DMS114 treated with DMSO at 0.1 percent for 48 hours (cell line): ENCODE data around the gene CNDP2.
"Not testable (repeated sequence)": the region's sequence is repeated elsewhere in the genome, so short reads cannot be mapped to it uniquely, and the experiment has no call there.

Experiments
- DNase-seq: peaks from one replicate; lab custom pipeline; 2025; ENCODE audit not compliant: unreplicated experiment; lab: John Stamatoyannopoulos, UW

CNDP2 gene

GRCh38 chr18:74565164-74565563 is 69.0 kb downstream of the CNDP2 start:
- DNase-seq, result not testable (repeated sequence)

DNA sequence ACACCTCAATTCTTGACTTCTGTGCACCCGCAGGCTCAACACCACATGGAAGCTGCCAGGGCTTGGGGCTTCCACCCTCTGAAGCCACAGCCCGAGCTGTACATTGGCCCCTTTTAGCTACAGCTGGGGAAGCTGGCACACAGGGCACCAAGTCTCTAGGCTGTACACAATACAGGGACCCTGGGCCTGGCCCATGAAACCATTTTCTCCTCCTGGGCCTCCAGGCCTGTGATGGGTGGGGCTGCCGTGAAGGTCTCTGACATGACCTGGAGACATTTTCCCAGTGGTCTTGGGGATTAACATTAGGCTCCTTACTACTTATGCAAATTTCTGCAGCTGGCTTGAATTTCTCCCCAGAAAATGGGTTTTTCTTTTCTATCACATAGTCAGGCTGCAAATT is 69.8 kb downstream of the CNDP2 start:
- DNase-seq, result not testable (repeated sequence)

DNA sequence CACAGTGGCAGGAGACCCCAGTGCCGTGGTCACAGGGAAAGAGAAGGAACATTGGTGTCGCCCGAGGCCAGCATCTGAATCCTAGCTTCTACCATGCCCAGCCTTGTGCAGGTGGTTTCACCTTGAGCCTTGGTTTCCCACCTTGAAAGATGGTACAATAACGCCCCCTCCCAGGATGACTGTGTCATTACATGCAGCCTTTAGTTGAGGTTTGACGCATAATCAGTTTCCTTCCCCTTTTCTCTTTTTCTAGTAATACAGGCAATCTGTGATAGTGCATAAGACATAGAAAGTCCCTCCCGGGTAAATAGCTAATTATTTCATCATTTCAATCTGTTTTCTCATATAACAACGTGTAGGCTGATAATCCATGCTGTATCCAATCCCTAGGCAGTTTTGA is 71.7 kb downstream of the CNDP2 start:
- DNase-seq, result no peak

DNA sequence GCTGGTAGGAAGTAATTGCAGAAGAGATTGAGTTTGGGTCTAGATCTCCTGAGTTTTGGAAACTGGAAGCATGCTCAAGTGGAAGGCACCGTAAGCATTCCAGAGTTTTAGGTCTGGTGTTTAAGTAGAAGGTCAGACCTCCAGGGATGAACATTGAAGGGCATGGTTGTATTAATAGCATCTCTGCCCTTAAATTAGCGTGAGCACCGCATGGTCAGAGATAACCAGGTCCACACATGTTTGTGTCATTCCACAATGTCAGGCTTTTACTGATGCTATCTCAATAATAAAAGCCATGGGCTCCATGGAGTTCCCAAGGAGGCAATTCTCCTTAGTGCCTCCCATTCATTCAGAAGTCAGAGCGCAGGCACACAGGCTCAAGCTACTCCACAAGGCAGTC is 73.2 kb downstream of the CNDP2 start:
- DNase-seq, result no peak

DNA sequence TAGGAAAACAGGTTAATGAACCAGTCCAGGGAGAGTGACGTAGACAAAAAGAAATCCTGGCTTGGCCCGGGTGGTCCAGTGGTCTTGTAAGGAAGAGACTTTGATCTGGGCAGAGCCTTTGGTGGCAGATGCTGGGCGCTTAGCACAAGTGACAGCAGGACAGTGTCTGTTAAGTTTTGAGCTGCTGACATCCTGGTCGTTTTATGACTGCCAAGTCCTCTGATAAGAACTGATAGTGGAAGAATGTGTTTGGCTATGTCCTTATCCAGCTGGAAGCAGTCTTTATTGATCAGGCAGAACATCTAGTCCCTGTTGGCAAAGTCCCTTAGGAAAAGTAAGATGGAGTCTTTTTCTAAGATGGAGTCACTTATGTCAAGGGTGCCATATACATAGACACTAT is 74.1 kb downstream of the CNDP2 start:
- no peak for DNase-seq

- no peak for DNase-seq
Measured at GRCh38 chr18:74571895-74572680, 75.9 kb downstream of the CNDP2 start.

GRCh38 chr18:74573053-74573452 is 76.9 kb downstream of the CNDP2 start:
- no peak for DNase-seq
